ENCODE measurements around the gene SLC2A10. TPM values are rescaled to one million over a fixed set of nuclear protein-coding genes. Genes with fewer than 3 reads are reported as not detected.

Gene SLC2A10
- total RNA-seq, 3 donors from 2014 or later (not counting 1 experiment from before 2014, with no cell fraction given), result 0.26 to 2.2 (median 0.79) TPM

DNA sequence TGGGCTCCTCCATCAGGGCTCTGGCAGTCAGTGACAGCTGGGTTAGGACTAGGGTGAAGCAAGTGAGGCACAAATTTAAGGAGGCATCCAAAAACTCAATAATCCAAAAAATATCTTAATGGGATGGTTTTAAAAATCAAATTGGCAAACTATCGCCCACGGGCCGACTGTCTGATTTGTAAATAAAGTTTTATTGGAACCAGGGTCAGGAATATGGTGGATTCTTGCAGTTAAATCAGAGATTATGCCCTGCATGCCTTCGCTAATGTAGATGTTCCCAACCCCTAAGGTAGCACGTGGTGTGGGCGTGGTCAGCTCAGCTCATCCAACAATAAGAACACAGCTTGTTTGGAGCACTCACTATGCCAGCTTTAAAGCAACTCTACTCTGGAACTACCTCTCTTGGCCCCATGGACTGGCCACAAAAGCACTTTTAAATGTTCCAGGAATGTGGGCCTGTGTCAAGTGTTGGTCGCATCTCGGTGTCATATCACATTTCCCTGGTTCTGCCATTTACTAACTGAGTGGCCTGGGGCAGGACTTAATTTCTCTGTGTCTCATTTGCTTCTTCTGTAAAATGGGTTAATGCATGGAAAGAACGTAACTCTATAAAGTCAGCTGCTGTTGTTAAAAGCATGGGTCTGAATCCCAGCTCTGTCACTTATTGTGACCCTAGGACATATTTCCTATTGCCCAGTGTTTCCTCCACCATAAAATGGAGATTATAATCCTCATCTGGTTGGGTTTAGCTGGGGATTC is 27.2 kb upstream of the SLC2A10 start:
- peaks cover 60% of the 10 kb centered on the region in 2 donors for H3K4me1 Mint-ChIP-seq
- no peak overlapping the region for H3K4me3 Mint-ChIP-seq
- H3K4me3 ChIP-seq (ENCODE audit: low read length), result no peak overlapping the region
- WGBS (ENCODE audit: insufficient coverage), result 94% methylated on average over 9 of the region's 9 CpGs
- peaks cover 12% of the 10 kb centered on the region for H3K4me1 ChIP-seq (ENCODE audit: control insufficient read depth, insufficient read depth, low read length)
- no peak overlapping the region for H3K27ac ChIP-seq (ENCODE audit: low read length)
- no peaks in the 10 kb centered on the region for H3K27me3 Mint-ChIP-seq (ENCODE audit: low read depth in 2 of 2)
- peaks cover 20% of the 10 kb centered on the region for H3K36me3 ChIP-seq (ENCODE audit: control insufficient read depth, insufficient read depth, low read length)
- TF ChIP-seq, protein P1, sequence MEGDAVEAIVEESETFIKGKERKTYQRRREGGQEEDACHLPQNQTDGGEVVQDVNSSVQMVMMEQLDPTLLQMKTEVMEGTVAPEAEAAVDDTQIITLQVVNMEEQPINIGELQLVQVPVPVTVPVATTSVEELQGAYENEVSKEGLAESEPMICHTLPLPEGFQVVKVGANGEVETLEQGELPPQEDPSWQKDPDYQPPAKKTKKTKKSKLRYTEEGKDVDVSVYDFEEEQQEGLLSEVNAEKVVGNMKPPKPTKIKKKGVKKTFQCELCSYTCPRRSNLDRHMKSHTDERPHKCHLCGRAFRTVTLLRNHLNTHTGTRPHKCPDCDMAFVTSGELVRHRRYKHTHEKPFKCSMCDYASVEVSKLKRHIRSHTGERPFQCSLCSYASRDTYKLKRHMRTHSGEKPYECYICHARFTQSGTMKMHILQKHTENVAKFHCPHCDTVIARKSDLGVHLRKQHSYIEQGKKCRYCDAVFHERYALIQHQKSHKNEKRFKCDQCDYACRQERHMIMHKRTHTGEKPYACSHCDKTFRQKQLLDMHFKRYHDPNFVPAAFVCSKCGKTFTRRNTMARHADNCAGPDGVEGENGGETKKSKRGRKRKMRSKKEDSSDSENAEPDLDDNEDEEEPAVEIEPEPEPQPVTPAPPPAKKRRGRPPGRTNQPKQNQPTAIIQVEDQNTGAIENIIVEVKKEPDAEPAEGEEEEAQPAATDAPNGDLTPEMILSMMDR (IDR thresholded peaks at IDR 0.05), result no peak
- H3K27me3 ChIP-seq (ENCODE audit: control insufficient read depth, insufficient read depth, low read length), result no peaks in the 10 kb centered on the region
- intact Hi-C loops (cut with micrococcal nuclease), result loop anchor here (2.0 to 10.0 kb wide), 4 partner anchors 120 to 657 kb away; partner anchors contain the start of gene SLC12A5
- H3K36me3 Mint-ChIP-seq, result peaks cover 8% of the 10 kb centered on the region
- no peaks in the 10 kb centered on the region for H3K9me3 Mint-ChIP-seq
- ATAC-seq, result no peak
- peak overlapping the region in 1 of 2 donors; percentile 49 for H3K27ac Mint-ChIP-seq
- no peak for DNase-seq
- H3K9me3 ChIP-seq (ENCODE audit: control insufficient read depth, insufficient read depth, low read length), result no peaks in the 10 kb centered on the region

DNA sequence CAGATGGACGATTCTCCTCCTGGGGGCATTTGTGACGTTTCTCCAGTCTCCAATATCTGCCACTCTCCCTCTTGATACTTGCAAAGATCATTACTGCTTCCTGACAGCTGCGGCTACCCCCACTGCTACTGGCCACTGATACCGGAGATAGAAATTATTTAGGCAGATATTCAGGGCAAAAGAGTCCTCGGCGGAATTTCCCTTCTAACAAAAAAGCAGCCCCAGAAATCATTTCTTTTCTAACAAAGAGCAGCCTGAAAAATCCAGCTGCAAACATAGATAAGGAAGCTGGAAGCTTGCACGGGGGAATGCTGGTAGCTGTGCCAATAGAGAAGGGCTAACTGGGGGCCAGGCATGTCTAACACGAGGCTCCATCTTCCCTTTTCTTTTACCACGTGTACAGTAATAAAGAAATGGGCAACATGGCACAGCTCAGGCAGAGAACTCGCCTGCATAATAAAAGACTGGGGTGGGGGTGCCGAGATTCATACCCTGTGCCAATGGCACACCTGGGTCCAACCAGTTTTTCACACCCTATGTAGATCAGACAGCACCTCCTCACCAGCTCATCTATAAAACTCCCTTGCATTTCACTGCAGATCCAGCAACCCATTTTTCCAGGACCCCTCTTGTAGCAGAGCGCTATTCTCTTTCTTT is 26.3 kb upstream of the SLC2A10 start:
- no peak overlapping the region for H3K27ac ChIP-seq (ENCODE audit: low read length)
- 60% methylated on average over 10 of the region's 12 CpGs for WGBS (ENCODE audit: insufficient coverage)
- H3K27me3 ChIP-seq (ENCODE audit: control insufficient read depth, insufficient read depth, low read length), result no peaks in the 10 kb centered on the region
- ATAC-seq (no peak), DNase-seq (no peak)
- Mint-ChIP-seq H3K4me3 (no peak overlapping the region), H3K9me3 (no peaks in the 10 kb centered on the region), H3K4me1 (peaks cover 69% of the 10 kb centered on the region in 2 donors), H3K27me3 (ENCODE audit: low read depth in 2 of 2) (no peaks in the 10 kb centered on the region), H3K36me3 (peaks cover 8% of the 10 kb centered on the region), H3K27ac (peak overlapping the region; percentile 39 to 49)
- TF ChIP-seq, protein P1 (IDR thresholded peaks at IDR 0.05), result no peak
- H3K36me3 ChIP-seq (ENCODE audit: control insufficient read depth, insufficient read depth, low read length), result peaks cover 20% of the 10 kb centered on the region
- no peaks in the 10 kb centered on the region for H3K9me3 ChIP-seq (ENCODE audit: control insufficient read depth, insufficient read depth, low read length)
- H3K4me3 ChIP-seq (ENCODE audit: low read length), result no peak overlapping the region
- intact Hi-C loops (cut with micrococcal nuclease), result loop anchor here (2.0 to 10.0 kb wide), 4 partner anchors 121 to 658 kb away; partner anchors contain the start of gene SLC12A5
- H3K4me1 ChIP-seq (ENCODE audit: control insufficient read depth, insufficient read depth, low read length), result peaks cover 21% of the 10 kb centered on the region

DNA sequence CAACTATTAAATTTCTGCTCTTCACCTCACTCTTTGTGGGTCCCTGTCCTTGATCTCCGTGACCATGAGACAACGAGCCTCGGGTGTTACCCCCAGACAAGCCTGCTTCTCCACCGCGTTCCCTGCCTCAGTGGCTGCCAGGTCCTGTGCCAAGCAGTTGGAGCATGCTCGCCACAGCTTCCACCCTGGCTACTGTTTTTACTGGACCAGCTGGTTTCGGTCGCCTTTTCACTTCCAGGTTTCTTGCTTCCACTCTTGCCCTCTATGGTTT is 25.8 kb upstream of the SLC2A10 start:
- Mint-ChIP-seq H3K27ac (peak overlapping the region; percentile 39 to 49), H3K9me3 (no peaks in the 10 kb centered on the region), H3K4me1 (peaks cover 74% of the 10 kb centered on the region in 2 donors), H3K36me3 (peaks cover 8% of the 10 kb centered on the region), H3K4me3 (no peak overlapping the region), H3K27me3 (ENCODE audit: low read depth in 2 of 2) (no peaks in the 10 kb centered on the region)
- ATAC-seq (no peak), DNase-seq (no peak)
- Histone ChIP-seq H3K27ac (ENCODE audit: low read length) (no peak overlapping the region), H3K4me3 (ENCODE audit: low read length) (no peak overlapping the region), H3K9me3 (ENCODE audit: control insufficient read depth, insufficient read depth, low read length) (no peaks in the 10 kb centered on the region), H3K4me1 (ENCODE audit: control insufficient read depth, insufficient read depth, low read length) (peaks cover 25% of the 10 kb centered on the region), H3K27me3 (ENCODE audit: control insufficient read depth, insufficient read depth, low read length) (no peaks in the 10 kb centered on the region), H3K36me3 (ENCODE audit: control insufficient read depth, insufficient read depth, low read length) (peaks cover 20% of the 10 kb centered on the region)
- TF ChIP-seq, protein P1 (IDR thresholded peaks at IDR 0.05), result no peak
- 84% methylated on average over 8 of the region's 8 CpGs for WGBS (ENCODE audit: insufficient coverage)
- intact Hi-C loops (cut with micrococcal nuclease), result loop anchor here (2.0 to 10.0 kb wide), 4 partner anchors 121 to 659 kb away; partner anchors contain the start of gene SLC12A5

All from natural killer cell (primary cell).